PC-3 (cell line): ENCODE data around the gene PFN1. TPM values are rescaled to one million over a fixed set of nuclear protein-coding genes. Genes with fewer than 3 reads are reported as not detected.
A peak's percentile ranks its signal among the peaks of the same experiment; 100 is the strongest.

Source experiments
- ATAC-seq: fragments of 200-7000 bp; cut with Tn5 transposase; 2 replicates; pipeline ENCODE4 v1.9.1; 2020; ENCODE audit warnings: mild to moderate bottlenecking, moderate library complexity
- BruUV-seq: library from RNA; stranded (reverse); fragments of 400-500 nt; replicated peaks from 2 replicates; lab custom pipeline; 2021; lab: Mats Ljungman, UMichigan
- CTCF ChIA-PET: fragments of 300-600 bp; sonication (Branson Sonifier 250); formaldehyde crosslinking; loops from one replicate; lab custom pipeline; 2022; ENCODE audit warnings: antibody characterized with exemption; lab: Charles Lee
- POLR2A ChIA-PET: fragments of 300-600 bp; sonication (Branson Sonifier 250); formaldehyde crosslinking; loops from one replicate; lab custom pipeline; 2022; ENCODE audit warnings: antibody characterized with exemption; ENCODE audit not compliant: unreplicated experiment; lab: Charles Lee
- DNase-seq: peaks from one replicate; pipeline ENCODE4 v3.0.0-alpha.2; 2015
- H2AFZ ChIP-seq: fragments of 300-600 bp; sonication (generic); 2 replicates; pipeline ENCODE4 v1.6.0; 2016; ENCODE audit warnings: antibody characterized with exemption, low read length
- H3F3A ChIP-seq: fragments of 300-600 bp; sonication (generic); one replicate; pipeline ENCODE4 v1.6.0; 2017; ENCODE audit warnings: antibody characterized with exemption, low read length, control low read depth, mild to moderate bottlenecking; ENCODE audit not compliant: unreplicated experiment
- H3K27ac ChIP-seq: fragments of 300-600 bp; sonication (generic); 2 replicates; pipeline ENCODE4 v1.5.1; 2016; ENCODE audit warnings: mild to moderate bottlenecking, low read length
- H3K27me3 ChIP-seq: fragments of 300-600 bp; sonication (generic); 2 replicates; pipeline ENCODE4 v1.6.1; 2016; ENCODE audit warnings: low read length, mixed read lengths
- H3K36me3 ChIP-seq: fragments of 300-600 bp; sonication (generic); 2 replicates; pipeline ENCODE4 v1.6.1; 2016; ENCODE audit warnings: low read depth, mixed run types, low read length, mixed read lengths
- H3K4me1 ChIP-seq: fragments of 300-600 bp; sonication (generic); 2 replicates; pipeline ENCODE4 v1.5.1; 2016; ENCODE audit warnings: low read length; ENCODE audit not compliant: insufficient read depth
- H3K4me2 ChIP-seq: fragments of 300-600 bp; sonication (generic); 2 replicates; pipeline ENCODE4 v1.6.0; 2016; ENCODE audit warnings: low read length
- H3K4me3 ChIP-seq: fragments of 300-600 bp; sonication (generic); 2 replicates; pipeline ENCODE4 v1.5.1; 2016; ENCODE audit warnings: mild to moderate bottlenecking, low read length, mixed read lengths
- H3K79me2 ChIP-seq: fragments of 300-600 bp; sonication (generic); 2 replicates; pipeline ENCODE4 v1.6.1; 2017; ENCODE audit warnings: low read length, mixed read lengths
- H3K9ac ChIP-seq: fragments of 300-600 bp; sonication (generic); 2 replicates; pipeline ENCODE4 v1.6.0; 2016; ENCODE audit warnings: mild to moderate bottlenecking, low read length
- H3K9me2 ChIP-seq: fragments of 300-600 bp; sonication (generic); replicated peaks from 2 replicates; pipeline ENCODE4 v1.6.1; 2016; ENCODE audit warnings: mixed run types, low read length, mixed read lengths
- H3K9me3 ChIP-seq: fragments of 300-600 bp; sonication (generic); 2 replicates; pipeline ENCODE4 v1.6.1; 2016; ENCODE audit warnings: low read length, mixed read lengths
- H4K20me1 ChIP-seq: fragments of 300-600 bp; sonication (generic); 2 replicates; pipeline ENCODE4 v1.6.1; 2016; ENCODE audit warnings: low read length, mixed read lengths
- CTCF ChIP-seq: fragments of 300-600 bp; sonication (generic); conservative IDR thresholded peaks from 2 replicates; pipeline ENCODE4 v1.5.1; 2017; ENCODE audit warnings: antibody characterized with exemption, low read depth, mild to moderate bottlenecking, low read length
- EZH2 ChIP-seq: fragments of 300-600 bp; sonication (generic); IDR thresholded peaks from one replicate; pipeline ENCODE4 v1.6.1; 2017; ENCODE audit warnings: antibody characterized with exemption, mild to moderate bottlenecking, low read length; ENCODE audit not compliant: unreplicated experiment
- EZH2phosphoT487 ChIP-seq: fragments of 300-600 bp; sonication (generic); IDR thresholded peaks from 2 replicates; pipeline ENCODE4 v1.6.1; 2018; ENCODE audit warnings: mild to moderate bottlenecking, antibody characterized with exemption, low read length, borderline replicate concordance
- intact Hi-C: fragments of 100-400 bp; cut with micrococcal nuclease; formaldehyde crosslinking; loops from 2 replicates; pipeline ENCODE4 v1.9.0; 2023
- total RNA-seq: library from RNA; depleted of rRNA; stranded (reverse); fragments of >200 nt; gene quantifications from 2 replicates; pipeline ENCODE4 v1.2.3, GENCODE V29; 2014

The PFN1 gene
- total RNA-seq, 1 experiment from 2014 or later = 1,914 TPM

DNA sequence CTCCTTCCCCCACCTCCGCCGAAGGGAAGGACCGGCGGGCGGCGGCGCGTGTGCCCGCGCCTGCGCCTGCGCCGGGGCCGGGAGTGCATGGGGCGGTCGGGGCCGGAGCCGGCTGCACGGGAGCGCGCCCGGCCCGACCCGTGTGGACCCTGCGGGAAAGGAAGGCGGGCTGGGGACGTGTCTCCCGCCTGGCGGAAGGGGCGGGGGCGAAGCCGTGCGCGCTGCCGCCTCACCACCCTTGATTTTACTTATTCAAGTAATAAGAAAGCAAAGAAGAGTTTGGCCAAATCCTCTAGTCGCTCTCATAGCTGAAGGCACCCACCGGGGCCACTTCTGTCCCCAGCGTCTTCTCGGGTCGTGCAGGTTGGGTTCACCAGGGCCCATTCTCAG is 596 bp upstream of the PFN1 start:
- peak overlapping the region; percentile 98 for H3K4me2 ChIP-seq
- DNase-seq (peak; percentile 85), ATAC-seq (peak; percentile 55)
- H4K20me1 ChIP-seq = peaks cover 26% of the 10 kb centered on the region
- H3K9ac ChIP-seq = peak overlapping the region; percentile 93
- POLR2A ChIA-PET = interaction anchor here (0.7 to 1.1 kb wide), 3 partner anchors 9 to 21 kb away, joined by 3 to 4 read pairs (median 3); partner anchors contain the start of genes SLC25A11 and SPAG7
- intact Hi-C loops = loop anchor here (1.0 kb wide), 1 partner anchor 18 kb away; the partner anchor contains the start of gene SPAG7
- TF ChIP-seq EZH2 (no peak), EZH2phosphoT487 (peak; percentile 89)
- peaks cover 23% of the 10 kb centered on the region for H3K36me3 ChIP-seq
- BruUV-seq = no TSS peak
- no peaks in the 10 kb centered on the region for H3F3A ChIP-seq
- no peaks in the 10 kb centered on the region for H3K9me3 ChIP-seq
- peak overlapping the region; percentile 85 for H3K27ac ChIP-seq
- peaks cover 30% of the 10 kb centered on the region for H3K4me1 ChIP-seq
- CTCF ChIA-PET = no interaction called here
- no peaks in the 10 kb centered on the region for H3K27me3 ChIP-seq
- H3K4me3 ChIP-seq = peak overlapping the region; percentile 90
- peak overlapping the region; percentile 84 for H2AFZ ChIP-seq
- no peaks in the 10 kb centered on the region for H3K9me2 ChIP-seq
- peaks cover 47% of the 10 kb centered on the region for H3K79me2 ChIP-seq

DNA sequence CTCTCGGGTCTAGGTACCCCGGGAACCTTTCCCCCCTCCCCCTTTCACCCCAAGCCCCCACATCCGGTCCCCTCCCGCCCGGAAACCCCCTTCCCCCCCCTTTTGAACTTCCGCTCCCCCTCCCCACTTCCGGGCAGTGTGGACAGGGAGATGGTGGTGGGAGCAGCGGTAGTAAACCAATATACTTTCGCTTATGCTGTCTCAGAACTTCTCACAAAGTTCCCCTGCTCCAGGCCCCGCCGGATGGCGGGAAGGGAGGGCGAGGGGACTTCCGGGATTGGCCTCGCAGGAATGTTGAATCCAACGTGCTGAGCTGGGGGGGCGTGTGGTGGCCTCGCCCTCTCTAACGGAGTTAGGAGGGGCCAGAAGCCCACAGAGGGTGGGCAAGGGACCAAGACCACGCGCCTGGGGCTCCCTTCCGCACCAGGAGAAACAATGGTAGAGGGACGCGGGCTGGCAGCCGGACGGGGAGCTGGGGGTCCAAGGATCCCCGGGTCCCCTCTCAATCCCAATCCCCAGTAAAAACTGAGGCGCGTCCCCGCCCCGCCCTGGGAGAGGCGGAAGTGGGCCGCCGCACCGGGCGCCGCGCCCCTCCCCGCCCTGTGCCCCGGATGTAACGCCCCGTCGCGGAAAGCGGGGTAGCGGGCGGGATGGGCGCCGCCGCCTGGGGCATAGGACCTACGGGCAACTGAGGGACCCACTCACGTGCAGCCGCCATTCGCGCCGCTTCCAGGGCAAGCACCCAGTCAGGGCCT is 742 bp downstream of the PFN1 start:
- H3K4me2 ChIP-seq = peak overlapping the region; percentile 98
- POLR2A ChIA-PET = interaction anchor here (0.6 to 0.7 kb wide), 2 partner anchors 113 to 944 kb away, joined by 3 to 4 read pairs; no protein-coding TSS in a partner anchor
- CTCF ChIA-PET = no interaction called here
- no peaks in the 10 kb centered on the region for H3F3A ChIP-seq
- peaks cover 30% of the 10 kb centered on the region for H3K4me1 ChIP-seq
- intact Hi-C loops = loop anchor here (2.0 kb wide), 1 partner anchor 49 kb away; the partner anchor contains the start of genes INCA1 and KIF1C
- no TSS peak for BruUV-seq
- peaks cover 28% of the 10 kb centered on the region for H3K36me3 ChIP-seq
- DNase-seq = peak; percentile 38
- no peak overlapping the region for H2AFZ ChIP-seq
- no peaks in the 10 kb centered on the region for H3K27me3 ChIP-seq
- H3K79me2 ChIP-seq = peaks cover 60% of the 10 kb centered on the region
- H3K27ac ChIP-seq = peak overlapping the region; percentile 85
- H3K9me3 ChIP-seq = no peaks in the 10 kb centered on the region
- H3K4me3 ChIP-seq = peak overlapping the region; percentile 90
- H4K20me1 ChIP-seq = peaks cover 26% of the 10 kb centered on the region
- H3K9ac ChIP-seq = peak overlapping the region; percentile 93
- TF ChIP-seq CTCF (no peak), EZH2 (no peak), EZH2phosphoT487 (no peak)
- H3K9me2 ChIP-seq = no peaks in the 10 kb centered on the region
- ATAC-seq = no peak

DNA sequence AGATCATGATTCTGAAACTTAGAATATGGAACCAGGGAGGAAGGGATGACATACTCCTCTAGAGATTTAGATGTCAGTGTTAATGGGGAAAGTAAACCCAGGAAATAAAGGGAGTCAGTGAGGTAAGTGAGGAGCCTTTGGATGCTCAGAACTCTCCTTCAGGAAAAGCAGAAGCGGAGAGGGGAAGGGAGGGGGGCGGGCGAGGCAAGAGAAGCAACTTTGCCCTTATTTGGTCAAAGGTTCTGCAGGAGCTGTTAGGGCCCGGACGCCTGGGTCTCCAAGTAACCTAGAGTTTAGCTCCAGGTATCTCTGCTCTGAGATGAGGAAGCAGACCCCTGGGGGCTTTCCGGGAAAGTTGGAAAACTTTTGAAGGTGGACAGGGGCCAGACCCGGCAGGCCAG is 1.3 kb downstream of the PFN1 start:
- Histone ChIP-seq H3K4me3 (peak overlapping the region; percentile 90), H3K9me3 (no peaks in the 10 kb centered on the region), H3K9ac (peak overlapping the region; percentile 93), H3F3A (no peaks in the 10 kb centered on the region), H3K4me2 (peak overlapping the region; percentile 98), H3K36me3 (peaks cover 28% of the 10 kb centered on the region), H3K4me1 (peaks cover 31% of the 10 kb centered on the region), H3K79me2 (peaks cover 66% of the 10 kb centered on the region), H3K27me3 (no peaks in the 10 kb centered on the region), H3K9me2 (no peaks in the 10 kb centered on the region), H3K27ac (peak overlapping the region; percentile 28), H2AFZ (no peak overlapping the region), H4K20me1 (peaks cover 26% of the 10 kb centered on the region)
- no peak for ATAC-seq
- no peak for TF ChIP-seq CTCF
- DNase-seq = no peak
- no TSS peak for BruUV-seq
- intact Hi-C loops = loop anchor here (2.0 kb wide), 1 partner anchor 50 kb away; the partner anchor contains the start of genes INCA1 and KIF1C
- ChIA-PET CTCF (no interaction called here), POLR2A (no interaction called here)
